Transverse colon (tissue), 4 donors: ENCODE results near the gene CORO2A. TPM values are rescaled to one million over a fixed set of nuclear protein-coding genes. Genes with fewer than 3 reads are reported as not detected.

Experiments
- DNase-seq: peaks from one replicate; pipeline ENCODE4 v3.0.0-alpha.2; 2019
- H3K27ac ChIP-seq, 4 donors: fragments of 200-600 bp; sonication (generic); 2 replicates each; pipeline ENCODE4 v1.5.1; 2016 to 2018; ENCODE audit warnings: inconsistent platforms in 4 of 4
- H3K27me3 ChIP-seq: fragments of 200-600 bp; sonication (generic); 2 replicates; pipeline ENCODE4 v1.5.1; 2017; ENCODE audit warnings: inconsistent platforms
- H3K36me3 ChIP-seq, 4 donors: fragments of 200-600 bp; sonication (generic); 2 replicates each; pipeline ENCODE4 v1.5.1; 2017 to 2019; ENCODE audit warnings: inconsistent platforms in 4 of 4
- H3K4me1 ChIP-seq, 4 donors: fragments of 200-600 bp; sonication (generic); 2 replicates each; pipeline ENCODE4 v1.5.1; 2017 to 2020; ENCODE audit warnings: inconsistent platforms in 4 of 4
- H3K4me3 ChIP-seq, 4 donors: fragments of 200-600 bp; sonication (generic); 1 replicate in 1 of 4; 2 replicates in 3 of 4; pipeline versions ENCODE4 v1.5.1 to v1.6.1; 2017 to 2019; ENCODE audit warnings: inconsistent platforms in 4 of 4
- H3K9me3 ChIP-seq, 2 donors: fragments of 200-600 bp; sonication (generic); 2 replicates each; pipeline ENCODE4 v1.5.1; 2017 to 2019; ENCODE audit warnings: inconsistent platforms in 2 of 2
- CTCF ChIP-seq, 5 experiments: fragments of 200-600 bp in 3 of 5; fragments of 450-650 bp in 2 of 5; sonication (generic) in 3 of 5; IDR thresholded peaks; 1 replicate in 2 of 5; 2 replicates in 3 of 5; pipeline ENCODE4 v1.5.1; 2016 to 2017; ENCODE audit warnings: antibody characterized with exemption in 5 of 5, inconsistent platforms in 3 of 5, mild to moderate bottlenecking in 2 of 5, moderate library complexity in 1 of 5
- EP300 ChIP-seq: sonication (generic); formaldehyde crosslinking; IDR thresholded peaks from one replicate; pipeline ENCODE4 v1.6.1; 2017; ENCODE audit warnings: antibody characterized with exemption, low read depth
- POLR2A ChIP-seq: fragments of 450-650 bp; IDR thresholded peaks from one replicate; pipeline ENCODE4 v1.6.1; 2016; ENCODE audit warnings: antibody characterized with exemption, mild to moderate bottlenecking, moderate library complexity
- POLR2AphosphoS5 ChIP-seq, 3 donors: sonication (generic); formaldehyde crosslinking; IDR thresholded peaks; one replicate each; pipeline ENCODE4 v1.6.1; 2016; ENCODE audit warnings: antibody characterized with exemption in 3 of 3
- WGBS, 2 donors: methylation state at CpG; one replicate each; pipeline ENCODE4 v1.1.5; 2018; ENCODE audit warnings: low coverage in 1 of 2; 5-methylcytosine and 5-hydroxymethylcytosine counted together
- in situ Hi-C, 4 donors: fragments of 200-750 bp; cut with MboI; loops; one replicate each; pipeline versions ENCODE4 v1.15.0 to v1.15.1; 2017; ENCODE audit warnings: low sequenced_read_pairs in 3 of 4, low pct_ligation_motif_present in 1 of 4, low pct_unique_long_range_greater_than_20kb in 1 of 4
- intact Hi-C: fragments of 100-400 bp; cut with DNase I; formaldehyde crosslinking; loops from one replicate; pipeline ENCODE4 v1.15.1; 2023; ENCODE audit warnings: low total_unique reads
- total RNA-seq, 4 donors: library from RNA; depleted of rRNA; stranded (reverse); fragments of >200 nt; gene quantifications; one replicate each; pipeline ENCODE4 v1.1.0, GENCODE V29; 2016

CORO2A gene
- total RNA-seq, 4 donors from 2014 or later, result 10.0 to 59.1 (median 47.1) TPM

- in situ Hi-C loops, result no loop called here
- H3K4me1 ChIP-seq, result peaks cover 0 to 59% (median 16%) of the 10 kb centered on the region in 4 donors
- DNase-seq, result no peak
These were observed 39.5 kb upstream of the CORO2A start for GRCh38 chr9:98231770-98232478.

GRCh38 chr9:98230789-98231188 is 38.4 kb upstream of the CORO2A start:
- H3K27me3 ChIP-seq, result no peaks in the 10 kb centered on the region
- in situ Hi-C loops, result no loop called here
- H3K27ac ChIP-seq, result peak overlapping the region; percentile 26 to 55 (median 48)
- H3K36me3 ChIP-seq, result peaks cover 0 to 19% (median 5%) of the 10 kb centered on the region in 4 donors
- no peaks in the 10 kb centered on the region for H3K9me3 ChIP-seq
- no peak for DNase-seq
- no peak for TF ChIP-seq CTCF (IDR thresholded peaks at IDR 0.05)
- TF ChIP-seq POLR2A, result no peak
- H3K4me1 ChIP-seq, result peaks cover 0 to 64% (median 21%) of the 10 kb centered on the region in 4 donors
- intact Hi-C loops, result no loop called here
- WGBS, 2 donors, result 77 to 91% methylated on average over 6 of the region's 6 CpGs
- H3K4me3 ChIP-seq, result no peak overlapping the region

More at GRCh38 chr9:98231770-98232478, 39.5 kb upstream of the CORO2A start:
- Histone ChIP-seq H3K4me3 (no peak overlapping the region), H3K9me3 (no peaks in the 10 kb centered on the region), H3K27me3 (no peaks in the 10 kb centered on the region), H3K36me3 (peaks cover 0 to 19% (median 5%) of the 10 kb centered on the region in 4 donors), H3K27ac (no peak overlapping the region)
- TF ChIP-seq EP300, result no peak
- TF ChIP-seq CTCF (IDR thresholded peaks at IDR 0.05), result no peak
- TF ChIP-seq POLR2A, result no peak
- TF ChIP-seq POLR2AphosphoS5 (IDR thresholded peaks at IDR 0.05), result no peak
- intact Hi-C loops, result no loop called here
- WGBS, 2 donors, result 80 to 100% methylated on average over 2 to 6 of the region's 6 CpGs

GRCh38 chr9:98230304-98230703 is 37.9 kb upstream of the CORO2A start:
- 58 to 65% methylated on average over 5 to 6 of the region's 6 CpGs for WGBS, 2 donors
- no peak for TF ChIP-seq CTCF (IDR thresholded peaks at IDR 0.05)
- no peak for TF ChIP-seq EP300
- TF ChIP-seq POLR2A, result no peak
- no peak for TF ChIP-seq POLR2AphosphoS5 (IDR thresholded peaks at IDR 0.05)
- intact Hi-C loops (no loop called here), in situ Hi-C loops (no loop called here)
- peak; percentile 33 for DNase-seq
- Histone ChIP-seq H3K4me1 (peaks cover 0 to 64% (median 23%) of the 10 kb centered on the region in 4 donors), H3K36me3 (peaks cover 0 to 19% (median 5%) of the 10 kb centered on the region in 4 donors), H3K9me3 (no peaks in the 10 kb centered on the region), H3K27ac (peak overlapping the region; percentile 26 to 55 (median 48)), H3K4me3 (no peak overlapping the region), H3K27me3 (no peaks in the 10 kb centered on the region)

- H3K9me3 ChIP-seq, result no peaks in the 10 kb centered on the region
- in situ Hi-C loops (no loop called here), intact Hi-C loops (no loop called here)
- 87 to 91% methylated on average over 3 of the region's 3 CpGs for WGBS, 2 donors
- DNase-seq, result no peak
- TF ChIP-seq CTCF (IDR thresholded peaks at IDR 0.05) (no peak), POLR2A (no peak), POLR2AphosphoS5 (IDR thresholded peaks at IDR 0.05) (no peak), EP300 (no peak)
- peaks cover 0 to 57% (median 26%) of the 10 kb centered on the region in 4 donors for H3K4me1 ChIP-seq
- H3K27me3 ChIP-seq, result no peaks in the 10 kb centered on the region
- H3K4me3 ChIP-seq, result no peak overlapping the region
- peaks cover 0 to 19% (median 5%) of the 10 kb centered on the region in 4 donors for H3K36me3 ChIP-seq
- peak overlapping the region in 1 of 4 donors; percentile 50 for H3K27ac ChIP-seq
These were observed 37.2 kb upstream of the CORO2A start for GRCh38 chr9:98229620-98230019.
